Caco-2 (cell line): ENCODE data around the gene ELP6. TPM values are rescaled to one million over a fixed set of nuclear protein-coding genes. Genes with fewer than 3 reads are reported as not detected.

Experiments used
- BruUV-seq: library from RNA; stranded (reverse); fragments of 400-500 nt; replicated peaks from 2 replicates; lab custom pipeline; 2021; lab: Mats Ljungman, UMichigan
- CTCF ChIA-PET: fragments of 300-600 bp; sonication (Branson Sonifier 250); formaldehyde crosslinking; loops from one replicate; lab custom pipeline; 2022; ENCODE audit warnings: antibody characterized with exemption; lab: Charles Lee
- POLR2A ChIA-PET: fragments of 300-600 bp; sonication (Branson Sonifier 250); formaldehyde crosslinking; loops from one replicate; lab custom pipeline; 2022; ENCODE audit warnings: antibody characterized with exemption; lab: Charles Lee
- DNase-seq, 2 experiments: peaks; one replicate each; pipeline versions ENCODE4 v3.0.0 to v3.0.0-alpha.2; 2020 to 2022
- H3K27me3 ChIP-seq: replicated peaks from 2 replicates; pipeline ENCODE4 v1.6.0; 2011; ENCODE audit warnings: low read length; ENCODE audit not compliant: control insufficient read depth, insufficient read depth
- H3K36me3 ChIP-seq: 2 replicates; pipeline ENCODE4 v1.5.1; 2011; ENCODE audit warnings: low read length; ENCODE audit not compliant: control insufficient read depth, insufficient read depth
- H3K4me1 ChIP-seq: fragments of 250-450 bp; sonication (Bioruptor Pico); 2 replicates; pipeline ENCODE4 v1.5.1; 2020; ENCODE audit warnings: mild to moderate bottlenecking
- H3K4me3 ChIP-seq: 2 replicates; pipeline ENCODE4 v1.5.1; 2011; ENCODE audit warnings: low read depth, mild to moderate bottlenecking, control low read depth, low read length
- H3K9me3 ChIP-seq: fragments of 250-450 bp; sonication (Bioruptor Pico); 2 replicates; pipeline ENCODE4 v1.5.1; 2020; ENCODE audit warnings: mild to moderate bottlenecking, moderate library complexity
- H3K27ac Mint-ChIP-seq: one replicate; pipeline ENCODE4 v1.8.0; 2022; ENCODE audit warnings: mixed read lengths; ENCODE audit not compliant: unreplicated experiment
- H3K27me3 Mint-ChIP-seq: one replicate; pipeline ENCODE4 v1.8.0; 2022; ENCODE audit warnings: mixed read lengths; ENCODE audit not compliant: insufficient read depth, unreplicated experiment
- H3K36me3 Mint-ChIP-seq: one replicate; pipeline ENCODE4 v1.8.0; 2022; ENCODE audit warnings: mild to moderate bottlenecking, mixed read lengths; ENCODE audit not compliant: insufficient read depth, unreplicated experiment
- H3K4me1 Mint-ChIP-seq: one replicate; pipeline ENCODE4 v1.8.0; 2022; ENCODE audit warnings: low read depth, mixed read lengths; ENCODE audit not compliant: unreplicated experiment
- H3K4me3 Mint-ChIP-seq: one replicate; pipeline ENCODE4 v1.8.0; 2022; ENCODE audit warnings: mild to moderate bottlenecking, moderate library complexity, mixed read lengths; ENCODE audit not compliant: unreplicated experiment
- H3K9me3 Mint-ChIP-seq: one replicate; pipeline ENCODE4 v1.8.0; 2022; ENCODE audit warnings: mixed read lengths; ENCODE audit not compliant: unreplicated experiment
- CTCF ChIP-seq, 2 experiments: fragments of 200-600 bp in 1 of 2; IDR thresholded peaks; 1 replicate in 1 of 2; 2 replicates in 1 of 2; pipeline versions ENCODE4 v1.5.1 to v1.8.0; 2011 to 2022; ENCODE audit warnings: antibody characterized with exemption in 1 of 2, control low read depth in 1 of 2, inconsistent platforms in 1 of 2, low read depth in 1 of 2, low read length in 1 of 2, mild to moderate bottlenecking in 1 of 2, moderate library complexity in 1 of 2; ENCODE audit not compliant: insufficient read depth in 1 of 2, severe bottlenecking in 1 of 2, unreplicated experiment in 1 of 2
- intact Hi-C: fragments of 100-400 bp; cut with micrococcal nuclease; formaldehyde crosslinking; loops from one replicate; pipeline ENCODE4 v1.10.0; 2022; ENCODE audit not compliant: unreplicated experiment
- total RNA-seq: library from RNA; stranded (reverse); gene quantifications from 2 replicates; pipeline ENCODE4 v1.2.3, GENCODE V29; 2022

The ELP6 gene
- total RNA-seq, 1 experiment from 2014 or later = 42.0 TPM

GRCh38 chr3:47533996-47534454 lies 20.5 kb upstream of the ELP6 start:
- H3K4me1 ChIP-seq = no peaks in the 10 kb centered on the region
- Mint-ChIP-seq H3K4me1 (no peaks in the 10 kb centered on the region), H3K27me3 (no peaks in the 10 kb centered on the region), H3K27ac (no peak overlapping the region), H3K36me3 (no peaks in the 10 kb centered on the region), H3K4me3 (no peak overlapping the region), H3K9me3 (peaks cover 6% of the 10 kb centered on the region)
- no peaks in the 10 kb centered on the region for H3K36me3 ChIP-seq
- ChIA-PET POLR2A (no interaction called here), CTCF (no interaction called here)
- H3K27me3 ChIP-seq = no peaks in the 10 kb centered on the region
- no peak overlapping the region for H3K4me3 ChIP-seq
- H3K9me3 ChIP-seq = no peaks in the 10 kb centered on the region
- BruUV-seq = no TSS peak
- no peak for DNase-seq
- intact Hi-C loops = no loop called here
- no peak for TF ChIP-seq CTCF (IDR thresholded peaks at IDR 0.05; ENCODE audit: insufficient read depth in 1 of 2, low read depth in 1 of 2, low read length in 1 of 2, severe bottlenecking in 1 of 2, unreplicated experiment in 1 of 2)

- no peak for TF ChIP-seq CTCF (IDR thresholded peaks at IDR 0.05; ENCODE audit: insufficient read depth in 1 of 2, low read depth in 1 of 2, low read length in 1 of 2, severe bottlenecking in 1 of 2, unreplicated experiment in 1 of 2)
- Mint-ChIP-seq H3K27me3 (no peaks in the 10 kb centered on the region), H3K27ac (no peak overlapping the region), H3K9me3 (peaks cover under 1% of the 10 kb centered on the region), H3K4me3 (no peak overlapping the region), H3K4me1 (no peaks in the 10 kb centered on the region), H3K36me3 (no peaks in the 10 kb centered on the region)
- CTCF ChIA-PET = interaction anchor here (0.7 kb wide), 1 partner anchor 11 kb away, joined by 3 read pairs; no protein-coding TSS in a partner anchor
- H3K27me3 ChIP-seq = no peaks in the 10 kb centered on the region
- POLR2A ChIA-PET = no interaction called here
- H3K4me3 ChIP-seq = no peak overlapping the region
- no peaks in the 10 kb centered on the region for H3K4me1 ChIP-seq
- no peaks in the 10 kb centered on the region for H3K9me3 ChIP-seq
- BruUV-seq = no TSS peak
- intact Hi-C loops = no loop called here
- H3K36me3 ChIP-seq = no peaks in the 10 kb centered on the region
- no peak for DNase-seq
Measured at GRCh38 chr3:47533481-47533880, 20.0 kb upstream of the ELP6 start.

- BruUV-seq = no TSS peak
- H3K36me3 Mint-ChIP-seq = no peaks in the 10 kb centered on the region
- Histone ChIP-seq H3K9me3 (no peaks in the 10 kb centered on the region), H3K4me1 (no peaks in the 10 kb centered on the region), H3K27me3 (no peaks in the 10 kb centered on the region), H3K36me3 (no peaks in the 10 kb centered on the region), H3K4me3 (no peak overlapping the region)
- intact Hi-C loops = loop anchor here (10.0 kb wide), 1 partner anchor 137 kb away; no protein-coding TSS in a partner anchor
- CTCF ChIA-PET = interaction anchor here (0.7 kb wide), 1 partner anchor 1599 kb away, joined by 6 read pairs; no protein-coding TSS in a partner anchor
- POLR2A ChIA-PET = no interaction called here
- H3K9me3 Mint-ChIP-seq = no peaks in the 10 kb centered on the region
- no peak for TF ChIP-seq CTCF (IDR thresholded peaks at IDR 0.05; ENCODE audit: insufficient read depth in 1 of 2, low read depth in 1 of 2, low read length in 1 of 2, severe bottlenecking in 1 of 2, unreplicated experiment in 1 of 2)
- H3K4me1 Mint-ChIP-seq = peaks cover 7% of the 10 kb centered on the region
- no peak overlapping the region for H3K4me3 Mint-ChIP-seq
- no peaks in the 10 kb centered on the region for H3K27me3 Mint-ChIP-seq
- DNase-seq = no peak
- no peak overlapping the region for H3K27ac Mint-ChIP-seq
Measured at GRCh38 chr3:47527952-47528725, 14.6 kb upstream of the ELP6 start.
